Natural killer cell (primary cell): Measurements from ENCODE around the gene PTPRM. TPM values are rescaled to one million over a fixed set of nuclear protein-coding genes. Genes with fewer than 3 reads are reported as not detected.

Source experiments
- ATAC-seq, 3 donors: fragments of 150-1000 bp in 2 of 3; fragments of 200-7000 bp in 1 of 3; cut with Tn5 transposase; 1 replicate in 1 of 3; 2 replicates in 2 of 3; pipeline ENCODE4 v1.10.0; 2021; ENCODE audit warnings: mild to moderate bottlenecking in 2 of 3, moderate library complexity in 2 of 3
- DNase-seq, 2 donors: peaks; one replicate each; pipeline versions ENCODE4 v3.0.0 to v3.0.0-alpha.2; 2013 to 2021; ENCODE audit warnings: mixed read lengths in 1 of 2
- H3K27ac ChIP-seq: one replicate; pipeline ENCODE4 v1.5.1; 2013; ENCODE audit warnings: mild to moderate bottlenecking, low read length
- H3K27me3 ChIP-seq: one replicate; pipeline ENCODE4 v1.6.1; 2013; ENCODE audit warnings: low read length; ENCODE audit not compliant: control insufficient read depth, insufficient read depth
- H3K36me3 ChIP-seq: one replicate; pipeline ENCODE4 v1.6.1; 2013; ENCODE audit warnings: low read length; ENCODE audit not compliant: control insufficient read depth, insufficient read depth
- H3K4me1 ChIP-seq: one replicate; pipeline ENCODE4 v1.6.1; 2013; ENCODE audit warnings: low read length; ENCODE audit not compliant: control insufficient read depth, insufficient read depth
- H3K4me3 ChIP-seq: one replicate; pipeline ENCODE4 v1.5.1; 2013; ENCODE audit warnings: low read length
- H3K9me3 ChIP-seq: one replicate; pipeline ENCODE4 v1.6.1; 2013; ENCODE audit warnings: low read length; ENCODE audit not compliant: control insufficient read depth, insufficient read depth
- H3K27ac Mint-ChIP-seq, 2 donors: one replicate each; pipeline ENCODE4 v1.8.0; 2022; ENCODE audit warnings: mild to moderate bottlenecking in 2 of 2, mixed read lengths in 2 of 2, moderate library complexity in 1 of 2
- H3K27me3 Mint-ChIP-seq, 2 donors: one replicate each; pipeline ENCODE4 v1.8.0; 2022; ENCODE audit warnings: low read depth in 2 of 2, mixed read lengths in 2 of 2
- H3K36me3 Mint-ChIP-seq: one replicate; pipeline ENCODE4 v1.8.0; 2022; ENCODE audit warnings: mixed read lengths
- H3K4me1 Mint-ChIP-seq, 2 donors: one replicate each; pipeline ENCODE4 v1.8.0; 2022; ENCODE audit warnings: mixed read lengths in 2 of 2
- H3K4me3 Mint-ChIP-seq: one replicate; pipeline ENCODE4 v1.8.0; 2022; ENCODE audit warnings: mild to moderate bottlenecking, moderate library complexity, mixed read lengths
- H3K9me3 Mint-ChIP-seq, 2 donors: one replicate each; pipeline ENCODE4 v1.8.0; 2022; ENCODE audit warnings: mixed read lengths in 2 of 2
- WGBS: methylation state at CpG from one replicate; pipeline ENCODE4 v1.1.7; 2013; ENCODE audit warnings: missing lambda C conversion rate; ENCODE audit not compliant: insufficient coverage; 5-methylcytosine and 5-hydroxymethylcytosine counted together
- intact Hi-C: fragments of 100-400 bp; cut with micrococcal nuclease; formaldehyde crosslinking; loops from one replicate; pipeline ENCODE4 v1.14.2; 2022
- total RNA-seq, 4 donors: library from RNA; stranded (reverse); fragments of 120-200 nt in 1 of 4; gene quantifications; one replicate each; pipeline versions ENCODE4 v1.2.3 to v1.2.4, GENCODE V29; 2013 to 2022
- TF ChIP-seq, protein P1 (sequence below): fragments of 200-600 bp; IDR thresholded peaks from one replicate; pipeline ENCODE4 v1.8.0; 2022; ENCODE audit warnings: antibody characterized with exemption

Gene PTPRM
- total RNA-seq, 3 donors from 2014 or later (not counting 1 experiment from before 2014, with no cell fraction given) = 5.0 to 13.2 (median 12.1) TPM

DNA sequence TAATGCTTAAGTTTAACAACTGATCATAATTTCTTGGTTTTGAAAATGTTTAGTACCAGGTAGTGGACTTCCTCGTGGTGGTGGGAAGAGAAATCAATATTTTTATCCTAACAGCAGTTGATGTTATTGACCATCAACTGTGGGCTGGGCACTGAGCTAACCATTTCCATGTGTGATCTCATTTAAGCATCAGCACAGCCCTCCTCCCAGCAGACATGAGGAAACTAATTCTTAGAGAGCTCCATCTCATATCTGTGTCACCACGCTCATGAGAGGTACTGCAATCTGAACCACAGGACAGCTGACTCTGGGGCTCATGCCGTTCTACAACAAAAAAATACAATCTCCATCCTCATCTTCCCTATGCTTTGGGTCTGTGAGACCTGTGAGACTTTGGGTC, 709.3 kb downstream of the PTPRM start:
- H3K27me3 ChIP-seq = no peaks in the 10 kb centered on the region
- H3K27ac Mint-ChIP-seq = no peak overlapping the region
- no peaks in the 10 kb centered on the region for H3K36me3 Mint-ChIP-seq
- H3K9me3 Mint-ChIP-seq = peaks cover 3 to 4% of the 10 kb centered on the region in 2 donors
- TF ChIP-seq, protein P1, sequence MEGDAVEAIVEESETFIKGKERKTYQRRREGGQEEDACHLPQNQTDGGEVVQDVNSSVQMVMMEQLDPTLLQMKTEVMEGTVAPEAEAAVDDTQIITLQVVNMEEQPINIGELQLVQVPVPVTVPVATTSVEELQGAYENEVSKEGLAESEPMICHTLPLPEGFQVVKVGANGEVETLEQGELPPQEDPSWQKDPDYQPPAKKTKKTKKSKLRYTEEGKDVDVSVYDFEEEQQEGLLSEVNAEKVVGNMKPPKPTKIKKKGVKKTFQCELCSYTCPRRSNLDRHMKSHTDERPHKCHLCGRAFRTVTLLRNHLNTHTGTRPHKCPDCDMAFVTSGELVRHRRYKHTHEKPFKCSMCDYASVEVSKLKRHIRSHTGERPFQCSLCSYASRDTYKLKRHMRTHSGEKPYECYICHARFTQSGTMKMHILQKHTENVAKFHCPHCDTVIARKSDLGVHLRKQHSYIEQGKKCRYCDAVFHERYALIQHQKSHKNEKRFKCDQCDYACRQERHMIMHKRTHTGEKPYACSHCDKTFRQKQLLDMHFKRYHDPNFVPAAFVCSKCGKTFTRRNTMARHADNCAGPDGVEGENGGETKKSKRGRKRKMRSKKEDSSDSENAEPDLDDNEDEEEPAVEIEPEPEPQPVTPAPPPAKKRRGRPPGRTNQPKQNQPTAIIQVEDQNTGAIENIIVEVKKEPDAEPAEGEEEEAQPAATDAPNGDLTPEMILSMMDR = no peak
- H3K9me3 ChIP-seq = no peaks in the 10 kb centered on the region
- no peak overlapping the region for H3K27ac ChIP-seq
- 59% methylated on average over 3 of the region's 3 CpGs for WGBS
- H3K4me1 ChIP-seq = no peaks in the 10 kb centered on the region
- intact Hi-C loops = no loop called here
- no peaks in the 10 kb centered on the region for H3K36me3 ChIP-seq
- H3K4me3 Mint-ChIP-seq = no peak overlapping the region
- H3K27me3 Mint-ChIP-seq = peaks cover 0 to 7% of the 10 kb centered on the region in 2 donors
- no peaks in the 10 kb centered on the region for H3K4me1 Mint-ChIP-seq
- ATAC-seq = no peak
- H3K4me3 ChIP-seq = no peak overlapping the region
- DNase-seq = no peak

GRCh38 chr18:8277270-8277669, 710.2 kb downstream of the PTPRM start:
- intact Hi-C loops = no loop called here
- DNase-seq (no peak), ATAC-seq (no peak)
- Histone ChIP-seq H3K4me1 (no peaks in the 10 kb centered on the region), H3K27ac (no peak overlapping the region), H3K27me3 (no peaks in the 10 kb centered on the region), H3K9me3 (no peaks in the 10 kb centered on the region), H3K36me3 (no peaks in the 10 kb centered on the region), H3K4me3 (no peak overlapping the region)
- Mint-ChIP-seq H3K4me3 (no peak overlapping the region), H3K27ac (no peak overlapping the region), H3K27me3 (peaks cover 0 to 7% of the 10 kb centered on the region in 2 donors), H3K36me3 (no peaks in the 10 kb centered on the region), H3K4me1 (no peaks in the 10 kb centered on the region), H3K9me3 (peaks cover 3 to 4% of the 10 kb centered on the region in 2 donors)
- TF ChIP-seq, protein P1 = no peak
- WGBS = 38% methylated on average over 1 of the region's 1 CpG

- H3K27me3 ChIP-seq = no peaks in the 10 kb centered on the region
- H3K27ac ChIP-seq = no peak overlapping the region
- DNase-seq (no peak), ATAC-seq (no peak)
- no peaks in the 10 kb centered on the region for H3K36me3 Mint-ChIP-seq
- WGBS = 87% methylated on average over 8 of the region's 9 CpGs
- H3K4me1 ChIP-seq = no peaks in the 10 kb centered on the region
- H3K4me3 Mint-ChIP-seq = no peak overlapping the region
- H3K36me3 ChIP-seq = no peaks in the 10 kb centered on the region
- H3K27ac Mint-ChIP-seq = no peak overlapping the region
- no peaks in the 10 kb centered on the region for H3K4me1 Mint-ChIP-seq
- TF ChIP-seq, protein P1 = no peak
- no peak overlapping the region for H3K4me3 ChIP-seq
- peaks cover 0 to 4% of the 10 kb centered on the region in 2 donors for H3K9me3 Mint-ChIP-seq
- H3K27me3 Mint-ChIP-seq = no peaks in the 10 kb centered on the region
- intact Hi-C loops = no loop called here
- H3K9me3 ChIP-seq = no peaks in the 10 kb centered on the region
These were observed 712.2 kb downstream of the PTPRM start for GRCh38 chr18:8279346-8279745.

DNA sequence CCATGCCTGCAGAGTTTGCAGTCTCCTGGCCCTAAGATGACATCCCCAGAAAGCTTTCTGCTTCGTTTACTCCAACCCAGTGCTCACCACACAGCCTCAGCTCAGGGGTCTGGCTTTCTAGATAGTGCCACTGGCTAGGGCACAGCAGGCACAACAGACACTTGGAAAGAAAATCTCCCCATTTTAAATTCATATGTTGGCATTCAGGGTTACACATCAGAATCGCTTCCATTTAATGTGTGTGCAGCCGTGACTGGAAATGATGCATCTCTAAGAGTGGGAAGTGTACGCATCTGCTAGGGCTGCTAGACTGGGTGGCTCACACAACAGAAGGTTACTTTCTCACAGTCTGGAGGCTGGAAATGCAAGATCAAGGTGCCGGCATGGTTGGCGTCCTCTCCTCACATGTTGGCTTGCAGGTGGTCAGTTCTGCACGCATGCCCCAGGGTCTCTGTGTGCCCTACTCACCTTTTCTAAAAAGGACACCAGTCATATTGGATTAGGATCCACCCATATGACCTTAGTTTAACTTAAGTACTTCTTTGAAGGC, 712.7 kb downstream of the PTPRM start:
- no peaks in the 10 kb centered on the region for H3K4me1 Mint-ChIP-seq
- no peaks in the 10 kb centered on the region for H3K9me3 ChIP-seq
- 91% methylated on average over 7 of the region's 7 CpGs for WGBS

More for the DNA sequence above, 712.7 kb downstream of the PTPRM start:
- Histone ChIP-seq H3K27me3 (no peaks in the 10 kb centered on the region), H3K36me3 (no peaks in the 10 kb centered on the region), H3K4me3 (no peak overlapping the region), H3K27ac (no peak overlapping the region), H3K4me1 (no peaks in the 10 kb centered on the region)
- Mint-ChIP-seq H3K4me3 (no peak overlapping the region), H3K27ac (no peak overlapping the region), H3K9me3 (peaks cover 0 to 4% of the 10 kb centered on the region in 2 donors), H3K27me3 (no peaks in the 10 kb centered on the region), H3K36me3 (no peaks in the 10 kb centered on the region)
- TF ChIP-seq, protein P1 = no peak
- intact Hi-C loops = no loop called here
- DNase-seq (no peak), ATAC-seq (no peak)
